Fibroblast of mammary gland (primary cell): Measurements from ENCODE around the gene PSMD11.

Experiments used
- DNase-seq: peaks from one replicate; pipeline ENCODE4 v3.0.0-alpha.2; 2010; ENCODE audit warnings: low read depth
- H3K4me3 ChIP-seq: 2 replicates; pipeline ENCODE4 v1.5.1; 2011; ENCODE audit warnings: low read depth, mild to moderate bottlenecking, low read length, moderate library complexity; ENCODE audit not compliant: control insufficient read depth
- TF ChIP-seq, protein P1 (sequence below): conservative IDR thresholded peaks from 2 replicates; pipeline ENCODE4 v1.5.1; 2011; ENCODE audit warnings: low read depth, low read length, inconsistent platforms; ENCODE audit not compliant: control insufficient read depth, insufficient read depth

Gene PSMD11

DNA sequence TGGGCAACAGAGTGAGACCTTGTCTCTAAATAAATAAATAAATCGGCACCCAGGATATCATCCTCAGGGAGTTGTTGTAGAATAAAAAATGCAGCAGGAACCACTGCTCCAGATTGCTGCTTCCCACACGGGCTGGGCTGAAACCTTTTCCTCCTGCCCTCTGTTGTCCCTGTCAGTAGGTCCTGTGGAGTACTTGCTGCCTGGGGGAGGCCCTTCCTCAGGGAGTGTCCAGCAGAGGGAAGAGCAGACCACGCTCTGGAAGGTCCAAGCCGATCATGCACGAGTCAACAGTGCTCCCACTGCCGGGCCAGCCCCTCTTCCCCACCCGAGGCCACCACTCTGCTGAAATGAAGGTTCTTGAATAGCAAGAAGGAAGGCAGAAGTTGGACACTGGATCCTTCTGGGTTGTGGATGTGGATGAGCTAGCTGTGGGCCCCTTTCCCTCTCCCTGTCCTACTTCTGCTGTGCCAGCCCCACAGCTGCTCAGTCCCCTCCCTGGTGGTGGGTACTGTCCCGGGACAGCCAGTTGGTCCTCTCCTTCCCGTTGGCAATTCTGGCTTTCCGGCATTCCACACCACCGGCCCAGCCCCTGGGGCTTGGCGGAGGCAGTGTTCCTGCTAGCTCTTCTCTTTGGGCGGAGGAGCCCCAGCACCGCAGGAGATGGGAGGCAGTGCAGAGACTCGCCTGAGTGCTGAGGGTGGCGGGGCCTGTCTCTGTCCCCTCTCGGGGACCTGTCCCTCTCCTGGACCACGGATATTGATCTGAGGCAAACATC lies 53.3 kb downstream of the PSMD11 start:
- peak; percentile 45 for DNase-seq
- TF ChIP-seq, protein P1, sequence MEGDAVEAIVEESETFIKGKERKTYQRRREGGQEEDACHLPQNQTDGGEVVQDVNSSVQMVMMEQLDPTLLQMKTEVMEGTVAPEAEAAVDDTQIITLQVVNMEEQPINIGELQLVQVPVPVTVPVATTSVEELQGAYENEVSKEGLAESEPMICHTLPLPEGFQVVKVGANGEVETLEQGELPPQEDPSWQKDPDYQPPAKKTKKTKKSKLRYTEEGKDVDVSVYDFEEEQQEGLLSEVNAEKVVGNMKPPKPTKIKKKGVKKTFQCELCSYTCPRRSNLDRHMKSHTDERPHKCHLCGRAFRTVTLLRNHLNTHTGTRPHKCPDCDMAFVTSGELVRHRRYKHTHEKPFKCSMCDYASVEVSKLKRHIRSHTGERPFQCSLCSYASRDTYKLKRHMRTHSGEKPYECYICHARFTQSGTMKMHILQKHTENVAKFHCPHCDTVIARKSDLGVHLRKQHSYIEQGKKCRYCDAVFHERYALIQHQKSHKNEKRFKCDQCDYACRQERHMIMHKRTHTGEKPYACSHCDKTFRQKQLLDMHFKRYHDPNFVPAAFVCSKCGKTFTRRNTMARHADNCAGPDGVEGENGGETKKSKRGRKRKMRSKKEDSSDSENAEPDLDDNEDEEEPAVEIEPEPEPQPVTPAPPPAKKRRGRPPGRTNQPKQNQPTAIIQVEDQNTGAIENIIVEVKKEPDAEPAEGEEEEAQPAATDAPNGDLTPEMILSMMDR, result no peak
- H3K4me3 ChIP-seq, result no peak overlapping the region

DNA sequence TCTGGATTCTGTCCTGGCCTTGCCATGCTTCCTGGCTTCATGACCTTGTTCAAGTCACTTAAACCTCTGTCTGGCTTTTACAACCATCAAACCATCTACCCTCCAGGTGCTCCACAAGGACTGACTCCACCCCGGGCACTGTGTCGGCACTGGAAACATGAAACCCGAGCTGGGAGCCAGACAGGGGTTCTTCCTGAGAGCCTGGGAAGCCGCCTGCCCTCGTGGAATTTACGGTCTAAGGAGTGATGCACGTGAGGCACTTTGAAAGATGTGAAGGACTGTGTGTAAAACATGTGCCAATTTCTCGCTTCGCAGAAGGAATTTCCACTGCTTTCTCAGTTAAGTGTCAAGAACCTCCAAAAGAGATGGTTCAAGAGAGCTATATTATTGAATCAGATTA lies 54.1 kb downstream of the PSMD11 start:
- TF ChIP-seq, protein P1, result no peak
- no peak for DNase-seq
- no peak overlapping the region for H3K4me3 ChIP-seq

DNA sequence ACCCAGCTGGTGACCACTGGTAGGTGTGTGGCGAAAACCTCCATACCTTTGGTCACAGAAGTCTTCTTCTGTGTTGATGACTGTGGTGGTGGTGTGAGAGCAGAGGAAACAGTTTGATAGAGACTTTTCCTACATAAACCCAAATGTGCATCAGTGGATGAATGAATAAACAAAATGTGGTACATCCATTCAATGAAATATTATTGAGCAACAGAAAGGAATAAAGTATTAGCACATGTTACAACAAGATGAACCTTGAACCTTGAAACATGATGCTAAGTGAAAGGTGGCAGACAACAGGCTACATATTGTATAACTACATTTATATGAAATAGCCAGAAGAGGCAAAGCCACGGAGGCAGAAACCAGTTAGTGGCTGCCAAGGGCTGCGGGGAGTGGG lies 57.7 kb downstream of the PSMD11 start:
- TF ChIP-seq, protein P1, result no peak
- H3K4me3 ChIP-seq, result no peak overlapping the region
- DNase-seq, result no peak

DNA sequence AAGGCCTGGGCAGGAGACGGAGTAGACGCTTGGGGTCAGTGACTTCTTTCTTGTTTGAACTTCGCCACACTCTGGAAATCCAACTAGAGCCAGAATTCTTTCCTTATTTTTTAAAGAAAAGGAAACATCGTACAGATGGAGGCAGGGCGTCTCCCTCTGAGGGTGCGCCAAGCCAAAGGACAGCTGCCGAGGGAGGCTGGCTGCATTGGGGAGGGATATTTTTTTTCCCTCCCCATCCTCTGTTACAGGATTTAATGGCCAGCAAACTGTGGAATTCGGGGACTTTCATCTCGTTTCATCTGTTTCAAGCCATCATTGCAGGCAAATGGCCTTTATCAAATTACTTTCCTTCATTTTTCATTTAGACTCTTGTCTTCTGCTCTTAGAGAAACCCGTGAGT lies 58.4 kb downstream of the PSMD11 start:
- H3K4me3 ChIP-seq, result no peak overlapping the region
- TF ChIP-seq, protein P1, result no peak
- DNase-seq, result no peak

DNA sequence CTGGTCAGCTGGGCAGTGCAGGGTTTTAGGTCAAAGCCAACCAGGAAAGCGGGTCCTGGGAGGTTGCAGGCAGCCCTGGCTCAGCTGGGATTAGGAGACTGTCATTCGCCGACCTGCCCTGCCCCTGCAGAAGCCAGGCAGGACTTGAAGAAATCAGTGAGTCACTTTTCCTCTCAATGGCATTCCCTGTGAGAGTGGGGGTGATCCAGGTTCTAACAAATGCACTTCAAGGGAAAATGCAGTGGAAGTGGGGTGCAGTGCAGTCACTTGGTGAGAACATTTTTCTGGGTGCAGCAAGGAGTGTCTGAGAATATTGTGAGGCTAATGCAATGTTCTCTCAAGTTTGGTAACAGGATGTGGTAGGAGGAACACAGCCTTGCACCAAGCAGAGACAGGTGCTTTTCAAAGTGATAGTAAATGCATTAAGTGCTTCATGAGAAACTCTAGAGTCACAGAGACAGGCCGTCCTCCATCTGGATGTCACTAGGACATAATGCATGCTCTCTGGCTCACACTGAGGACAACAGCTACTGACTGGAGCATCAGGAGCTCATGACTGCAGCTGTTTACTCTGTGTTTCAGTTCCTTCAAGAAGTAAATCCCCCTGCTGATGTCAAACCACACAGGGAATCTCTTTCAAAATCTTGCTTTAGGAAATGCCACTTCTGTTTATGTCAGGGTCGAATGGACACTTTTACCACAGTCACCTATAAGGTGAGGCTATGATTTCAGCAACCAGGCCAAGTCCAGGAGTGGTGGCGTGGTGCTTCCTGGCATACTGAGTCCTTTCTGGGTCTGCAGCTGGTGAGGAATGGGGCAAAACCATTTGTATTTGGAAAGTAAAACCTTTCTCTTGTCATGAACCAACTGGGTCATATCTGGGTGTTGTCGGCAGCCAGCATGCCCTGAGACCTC lies 59.2 kb downstream of the PSMD11 start:
- TF ChIP-seq, protein P1, result no peak
- DNase-seq, result no peak

DNA sequence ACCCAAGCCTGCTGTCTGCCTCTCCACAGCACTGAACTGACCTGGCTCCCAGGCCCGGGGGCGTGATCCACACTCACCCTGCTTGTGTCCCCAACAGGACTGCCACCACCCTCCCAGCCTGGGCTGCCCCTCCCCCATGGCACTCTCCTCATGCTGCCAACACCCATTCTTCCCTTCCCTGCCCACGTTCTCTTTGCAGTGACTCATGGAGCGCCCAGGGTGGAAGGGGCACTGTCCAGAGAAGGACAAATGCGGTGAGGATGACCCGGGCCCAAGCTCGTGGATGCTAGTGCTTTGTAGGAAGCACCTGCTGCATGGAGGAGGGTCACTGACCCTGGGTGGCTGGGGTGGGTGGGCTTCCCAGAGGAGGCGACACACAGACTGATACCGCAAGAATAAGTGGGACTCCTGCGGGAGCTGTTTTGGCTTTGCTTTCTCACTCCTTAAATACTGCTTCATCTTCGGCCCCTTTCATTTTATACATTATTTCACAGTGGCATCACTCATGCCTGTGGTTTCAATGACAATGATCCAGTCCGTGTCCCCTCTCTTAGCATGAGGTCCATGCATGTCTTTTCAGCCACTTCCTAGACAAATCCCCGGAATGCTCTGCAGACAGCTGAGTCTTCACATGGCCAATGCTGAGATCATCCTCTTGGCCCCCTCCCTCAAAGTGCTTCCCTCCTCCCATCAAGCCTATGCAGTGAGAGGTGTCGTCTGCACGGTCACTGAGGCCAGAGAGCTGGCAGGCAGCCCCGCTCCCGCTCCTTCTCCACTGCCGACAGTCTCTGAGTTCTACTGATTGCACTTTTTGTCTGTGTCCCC lies 60.1 kb downstream of the PSMD11 start:
- DNase-seq, result no peak
- TF ChIP-seq, protein P1, result no peak
- H3K4me3 ChIP-seq, result no peak overlapping the region

More for the DNA sequence above, 59.2 kb downstream of the PSMD11 start:
- H3K4me3 ChIP-seq, result no peak overlapping the region
